ENCODE measurements around the gene NCS1.

Gene NCS1

DNA sequence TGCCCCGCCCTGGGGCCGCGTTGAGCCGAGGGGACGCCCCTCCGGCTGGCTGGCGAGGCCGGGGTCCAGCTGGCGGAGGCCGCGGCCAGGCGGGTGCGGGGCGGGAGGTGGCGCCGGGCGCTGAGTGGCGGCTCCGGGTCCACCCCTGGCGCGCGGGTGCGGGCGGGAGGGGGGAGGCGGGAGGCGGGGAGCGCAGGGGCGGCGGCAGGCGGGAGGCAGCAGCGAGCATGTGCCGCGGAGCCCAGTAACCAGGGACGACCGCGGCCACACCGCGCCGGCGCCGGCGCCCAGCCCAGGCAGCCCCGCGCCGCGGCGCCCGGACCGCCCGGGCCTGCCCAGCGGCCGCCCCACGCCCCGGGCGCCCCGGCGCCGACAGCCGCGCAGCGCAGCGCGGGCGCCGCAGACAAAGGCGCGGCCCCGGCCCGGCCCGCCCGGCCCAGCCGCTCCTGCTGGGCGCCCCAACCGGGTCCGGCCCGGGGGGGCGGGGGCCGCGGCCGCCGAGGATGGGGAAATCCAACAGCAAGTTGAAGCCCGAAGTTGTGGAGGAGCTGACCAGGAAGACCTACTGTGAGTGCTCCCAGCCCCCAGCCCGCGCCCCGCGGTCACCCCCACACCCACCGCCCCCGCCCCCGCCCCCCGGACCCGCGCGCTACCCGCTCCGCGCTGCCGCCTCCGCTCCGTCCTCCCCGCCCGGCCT is at the start of gene NCS1:
Gene NCS1 (plus strand): TSS at position 244 of the 697 bp plus-strand sequence. CDS start 260 bp downstream, at position 504.
- peak; percentile 42 for DNase-seq

DNA sequence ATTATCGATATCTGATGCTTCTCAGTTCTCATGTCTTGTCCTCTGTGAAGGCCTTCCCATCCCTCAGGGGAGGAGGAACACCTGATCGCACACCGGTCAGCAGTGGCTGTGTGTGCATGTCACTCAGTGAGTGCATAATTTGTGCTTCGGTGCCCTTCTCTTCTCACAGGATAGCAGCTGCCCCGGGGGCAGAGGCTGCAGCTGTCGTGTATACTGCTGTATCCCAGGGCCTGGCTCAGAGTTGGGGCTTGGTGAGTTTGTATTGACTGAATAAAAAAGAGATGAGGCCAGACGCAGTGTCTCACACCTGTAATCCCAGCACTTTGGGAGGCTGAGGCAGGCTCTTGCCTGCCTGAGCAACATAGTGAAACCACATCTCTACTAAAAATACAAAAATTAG is 49.7 kb upstream of the NCS1 start:
- DNase-seq: no peak

DNA sequence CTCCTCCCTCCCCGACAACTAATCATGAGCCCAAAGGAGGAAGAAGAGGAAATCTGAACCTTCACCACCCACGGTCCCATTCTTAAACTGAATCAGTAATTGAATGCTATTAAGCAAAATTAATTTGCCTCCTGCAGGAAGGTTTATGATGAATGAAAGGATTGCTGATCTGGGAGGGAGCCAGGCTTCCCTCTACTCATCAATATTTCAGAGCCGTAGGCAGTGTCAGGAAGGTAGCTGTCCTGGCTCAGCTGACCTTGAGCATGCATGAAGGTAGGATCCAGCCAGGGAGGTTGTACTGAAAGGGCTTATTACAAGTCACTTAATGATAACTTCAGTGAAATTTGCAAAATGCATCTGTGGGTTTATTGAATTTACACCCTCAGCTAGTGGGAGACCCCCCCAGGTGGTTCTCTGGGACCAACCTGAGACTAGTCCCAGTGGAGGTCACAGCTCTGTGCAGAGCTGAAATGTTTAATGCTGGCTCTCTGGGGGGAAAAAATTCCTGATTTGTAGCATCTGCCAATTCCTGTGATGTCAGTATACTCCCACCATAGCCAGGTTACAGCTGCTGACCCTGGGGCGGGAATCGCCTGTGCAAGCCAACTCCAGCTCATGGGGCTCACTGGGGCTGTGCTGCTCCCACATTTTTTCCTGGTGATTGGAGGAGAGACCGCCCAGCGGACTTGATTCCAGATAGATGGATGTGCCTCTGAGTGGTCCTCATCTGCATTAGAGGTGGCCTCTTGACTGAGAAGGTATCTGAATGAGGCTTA is 47.9 kb upstream of the NCS1 start:
- DNase-seq: no peak

DNA sequence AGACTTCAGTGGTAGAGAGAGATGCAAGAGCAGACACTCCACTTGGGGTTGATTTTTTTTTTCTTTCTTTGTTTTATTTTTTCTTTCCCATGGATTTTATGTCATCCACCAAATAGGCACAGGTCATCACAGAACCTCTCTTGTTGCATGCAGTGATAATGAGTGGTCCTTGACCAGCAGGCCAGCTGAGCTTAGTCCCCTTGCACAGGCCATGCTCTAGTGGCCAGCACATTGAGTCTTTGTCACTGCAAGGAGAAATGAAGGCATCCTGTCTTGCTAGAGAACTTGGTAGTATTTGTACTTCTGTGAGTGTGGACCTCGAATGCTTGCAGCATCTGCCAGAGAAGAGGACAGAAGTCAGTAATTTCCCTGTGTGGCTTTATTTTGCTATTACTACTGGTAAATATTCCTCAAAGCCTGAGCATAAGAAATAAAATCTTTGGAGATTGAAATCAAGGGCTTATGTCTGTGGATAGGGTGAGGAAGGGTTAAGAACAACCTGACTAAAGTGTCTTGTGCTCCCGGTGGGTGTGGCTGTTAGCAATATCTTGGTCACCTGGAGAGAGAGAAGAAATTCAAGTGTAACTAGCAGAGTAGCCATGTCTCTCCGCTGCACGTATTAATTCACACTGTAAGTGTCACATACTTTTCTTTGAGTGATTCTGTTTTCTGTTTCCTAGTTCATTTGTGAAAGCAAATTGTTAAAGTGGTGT is 45.3 kb upstream of the NCS1 start:
- no peak for DNase-seq

DNA sequence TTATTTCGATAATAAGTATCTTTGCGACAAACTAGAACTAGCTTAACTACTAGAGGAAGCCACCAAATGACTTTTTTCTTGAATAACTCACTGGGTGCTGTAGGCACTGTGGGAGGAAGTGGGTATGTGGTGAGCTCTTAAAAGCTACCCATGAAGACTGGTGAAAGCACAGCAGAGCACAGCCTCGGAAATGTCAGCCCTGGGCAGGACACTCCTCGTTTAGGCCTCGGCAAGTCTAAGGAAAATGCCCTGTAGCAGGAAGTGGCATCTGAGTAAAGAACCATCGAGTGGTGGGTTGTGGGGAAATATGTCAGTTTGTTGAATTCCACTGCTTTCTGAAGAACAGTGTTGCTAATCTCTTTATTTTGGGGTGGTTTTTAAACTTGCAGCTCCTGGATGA is 44.0 kb upstream of the NCS1 start:
- DNase-seq: peak; percentile 70

DNA sequence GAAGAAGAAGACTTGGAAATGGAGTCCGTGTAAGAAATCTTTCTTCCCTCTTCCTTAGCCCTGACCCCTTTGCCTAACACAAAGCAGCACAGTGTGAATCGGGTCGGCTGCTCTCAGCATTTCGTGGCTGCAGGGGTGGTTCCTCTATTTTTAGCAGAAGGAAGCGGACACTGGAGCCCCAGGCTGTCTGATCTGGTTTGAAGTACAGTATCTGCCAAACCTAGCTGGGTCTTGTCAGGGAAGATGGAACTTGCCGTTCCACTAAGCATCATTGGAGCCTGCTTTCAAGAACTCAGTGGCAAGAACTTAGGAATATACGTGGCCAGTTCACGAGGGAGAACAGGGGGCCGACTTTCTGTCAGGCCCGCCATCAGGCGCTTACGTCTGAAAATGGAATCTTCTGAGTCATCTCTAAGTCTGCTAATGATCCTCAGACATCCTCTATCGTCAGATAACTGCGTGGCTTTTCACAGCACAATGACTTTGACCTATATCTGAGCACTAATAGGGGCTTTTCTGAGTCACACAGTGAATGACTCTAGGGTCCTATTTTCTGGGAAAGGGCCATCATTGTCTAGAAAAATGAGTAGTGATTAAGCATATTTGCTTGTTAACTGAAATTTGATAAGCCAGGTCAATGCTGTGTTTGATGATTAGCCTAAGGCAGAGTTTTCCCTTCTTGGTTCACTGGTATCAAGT is 43.3 kb upstream of the NCS1 start:
- DNase-seq: peak; percentile 62

DNA sequence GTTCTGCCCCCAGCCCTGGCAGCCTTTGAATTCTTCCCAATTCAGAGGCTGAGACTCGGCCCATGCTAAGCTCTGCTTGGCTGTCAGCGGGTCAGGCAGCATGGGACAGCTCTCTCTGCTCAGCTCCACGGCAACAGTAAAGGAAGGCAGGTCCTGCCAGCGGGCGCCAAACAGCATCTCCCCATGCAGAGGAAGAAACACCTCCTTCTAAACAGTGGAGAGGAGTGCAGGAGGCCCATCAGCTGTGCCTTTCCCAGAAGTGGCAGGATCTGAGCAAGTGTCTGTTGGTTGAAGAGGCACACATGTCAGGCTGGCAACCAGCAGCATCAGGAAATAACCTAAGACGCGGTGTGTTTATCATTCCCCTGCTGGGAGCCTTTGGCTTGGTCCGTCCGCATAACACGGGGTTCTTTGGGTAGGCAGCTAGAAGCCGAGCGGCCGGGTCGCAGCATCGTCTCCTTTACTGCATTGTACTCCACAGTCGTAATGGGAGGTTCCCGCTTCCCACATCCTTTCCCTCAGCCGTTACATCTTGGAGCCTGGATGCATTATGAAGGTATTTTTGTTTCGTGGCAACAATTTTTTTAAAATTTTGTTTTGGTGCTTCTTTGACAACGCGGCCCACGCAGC is 42.7 kb upstream of the NCS1 start:
- peak; percentile 26 for DNase-seq

DNA sequence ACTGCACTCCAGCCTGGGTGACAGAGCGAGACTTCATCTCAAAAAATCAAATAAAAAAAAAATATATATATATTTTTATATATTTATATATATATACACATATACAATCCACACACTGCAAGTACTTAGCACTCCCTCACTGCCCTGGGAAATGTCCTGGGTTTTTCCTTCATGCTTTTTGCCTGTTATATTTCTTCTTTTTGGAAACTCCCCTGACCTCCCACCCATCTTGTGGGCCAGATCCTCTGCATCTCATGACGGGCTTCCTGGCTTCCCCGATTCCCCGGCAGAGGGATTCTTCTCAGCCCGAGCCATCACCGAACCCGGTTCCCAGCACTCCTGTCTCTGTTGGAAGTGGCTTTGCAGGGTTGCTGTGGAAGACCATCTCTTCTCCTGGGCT is 39.5 kb upstream of the NCS1 start:
- no peak for DNase-seq

DNA sequence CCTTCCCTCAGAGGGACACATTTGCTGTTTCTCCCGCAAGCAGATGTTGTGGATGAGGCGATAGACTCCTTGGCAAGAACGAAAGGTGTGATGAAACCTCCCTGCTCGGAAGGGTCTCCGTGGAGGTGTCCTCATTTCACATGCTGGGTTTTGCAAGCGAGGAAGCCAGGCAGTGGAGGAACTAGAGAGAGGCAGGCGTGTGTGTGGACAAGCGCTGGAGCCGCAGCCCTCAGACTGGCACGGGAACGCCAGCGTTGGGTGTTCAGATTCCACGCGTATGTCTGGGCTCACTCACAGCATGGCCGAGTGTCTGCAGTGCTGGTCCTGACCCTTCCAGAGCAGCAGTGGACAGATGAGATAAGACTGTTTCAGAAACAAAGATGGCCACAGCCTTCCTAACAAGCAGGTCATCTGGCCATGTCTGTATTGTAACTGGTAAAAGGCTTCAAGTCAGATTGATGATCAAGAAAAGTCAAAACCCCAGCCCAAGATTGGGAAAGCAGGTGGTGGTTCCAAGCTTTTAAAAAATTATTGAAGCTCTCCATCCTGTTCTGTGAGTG is 35.0 kb upstream of the NCS1 start:
- no peak for DNase-seq

DNA sequence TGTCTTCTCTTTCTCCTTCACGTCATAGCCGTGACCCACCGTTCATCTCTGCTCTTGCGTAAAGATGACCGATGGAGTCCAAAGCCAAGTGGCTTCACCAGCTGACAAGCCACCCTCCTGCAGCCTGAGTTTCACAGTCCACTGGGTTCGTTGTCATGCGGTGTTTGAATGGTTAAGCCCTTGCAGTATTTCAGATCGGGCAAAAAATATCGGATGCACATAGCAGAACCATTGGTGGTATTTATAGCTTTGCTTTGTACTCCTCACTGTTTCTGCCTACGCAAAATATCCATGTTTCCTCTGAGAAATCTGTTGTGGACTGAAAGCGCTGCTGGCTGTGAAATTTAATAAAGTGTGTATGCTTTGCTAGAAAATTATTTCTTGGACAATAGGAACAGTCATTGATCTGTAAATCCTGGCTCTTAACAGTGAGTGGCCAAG is 34.5 kb upstream of the NCS1 start:
- no peak for DNase-seq

DNA sequence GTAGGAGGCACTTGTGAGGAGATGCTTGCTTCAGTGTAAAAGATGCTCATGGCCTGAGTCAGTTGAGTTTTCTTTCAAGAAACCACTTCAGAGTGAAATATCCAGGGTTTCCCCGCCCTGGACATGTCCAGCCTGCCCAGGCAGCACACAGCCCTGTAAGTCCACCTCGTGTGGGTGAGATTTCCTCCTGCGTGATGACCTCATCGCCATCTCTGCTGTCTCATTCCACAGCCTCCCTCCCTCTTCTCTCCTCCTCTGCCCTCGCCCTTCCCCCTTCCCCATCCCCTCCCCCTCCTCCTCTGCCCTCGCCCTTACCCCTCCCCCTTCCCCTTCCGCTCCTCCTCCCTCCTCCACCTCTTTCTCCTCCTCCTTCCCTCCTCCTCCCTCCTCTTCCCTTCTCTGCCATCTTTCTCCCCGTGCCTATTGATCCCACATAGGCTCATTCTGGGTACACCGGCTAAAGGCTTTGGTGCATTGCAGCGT is 34.0 kb upstream of the NCS1 start:
- no peak for DNase-seq

DNA sequence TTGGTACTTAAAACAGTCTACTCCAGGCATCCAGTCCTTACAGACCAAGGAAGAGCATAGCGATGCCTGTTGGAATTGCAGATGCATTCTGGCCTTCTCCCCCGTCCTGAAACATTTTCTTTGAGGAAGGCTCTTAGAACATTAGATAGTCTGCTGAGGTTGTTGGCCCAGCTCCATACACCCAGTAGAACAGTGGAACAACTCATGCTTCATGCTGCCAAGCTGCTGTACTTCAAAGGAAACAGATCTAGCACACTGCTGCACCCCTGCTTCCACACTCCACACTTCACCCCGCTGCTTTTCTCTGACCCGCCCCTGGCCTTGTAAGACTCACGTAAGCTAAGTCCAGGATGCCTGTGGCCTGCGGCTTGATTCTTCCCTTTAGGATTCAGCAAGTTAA is 33.4 kb upstream of the NCS1 start:
- DNase-seq: no peak

DNA sequence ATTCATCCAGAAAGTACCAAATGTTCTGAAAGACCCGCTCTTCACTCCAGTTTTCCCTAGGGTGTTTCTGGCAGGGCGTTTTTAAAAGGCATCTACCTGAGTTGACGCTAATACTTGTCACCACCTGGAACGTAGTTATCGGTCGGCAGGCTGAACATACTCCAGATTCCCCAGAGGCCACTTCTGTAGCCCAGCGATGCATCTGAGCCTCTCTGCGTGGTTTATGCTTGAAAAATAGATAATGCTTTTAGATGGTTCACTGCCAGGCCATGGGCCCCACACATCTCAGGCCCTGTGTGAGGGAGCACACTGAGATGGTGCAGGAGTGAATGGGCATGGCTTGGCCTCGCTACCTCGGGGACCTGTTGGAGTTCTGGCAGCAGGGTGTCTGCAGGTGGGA is 33.0 kb upstream of the NCS1 start:
- no peak for DNase-seq

DNA sequence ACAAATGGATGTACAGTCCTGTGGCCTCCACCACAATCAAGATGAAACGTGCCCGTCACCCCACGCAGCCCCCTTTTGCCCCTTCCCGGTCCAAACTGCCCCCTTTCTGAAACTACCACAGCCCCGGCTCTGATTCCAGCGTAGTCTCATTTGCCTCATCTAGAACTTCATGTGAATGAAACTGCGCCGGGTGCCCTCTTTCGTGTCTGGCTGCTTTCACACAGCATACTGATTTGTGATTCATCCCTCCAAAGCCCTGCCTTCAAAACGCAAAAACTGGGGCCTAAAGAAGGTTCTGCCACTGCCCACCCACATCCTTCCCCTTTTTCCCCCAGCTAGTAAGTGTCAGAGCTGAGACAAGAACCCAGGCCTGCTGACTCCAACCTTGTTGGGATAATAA is 31.5 kb upstream of the NCS1 start:
- DNase-seq: peak; percentile 64

DNA sequence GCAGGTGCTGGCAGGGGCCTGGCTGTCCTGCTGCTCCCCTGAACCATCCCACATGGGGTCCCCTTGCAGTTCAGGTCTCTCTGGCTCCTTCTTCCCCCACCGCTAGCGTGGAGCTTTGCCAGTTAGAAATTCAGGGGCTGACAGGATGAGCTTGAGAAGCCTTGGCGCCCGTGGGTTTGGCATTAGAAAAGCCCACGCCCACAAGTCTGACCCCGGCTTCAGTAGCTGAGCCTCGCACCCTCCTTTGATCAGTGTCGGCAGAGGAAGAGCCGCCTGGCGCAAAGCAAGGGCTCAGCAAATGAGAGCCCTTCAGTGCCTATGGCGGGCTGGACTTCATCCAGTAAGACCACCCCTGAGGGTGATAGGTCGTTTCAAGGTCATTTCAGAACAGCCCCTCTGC is 30.1 kb upstream of the NCS1 start:
- DNase-seq: no peak

DNA sequence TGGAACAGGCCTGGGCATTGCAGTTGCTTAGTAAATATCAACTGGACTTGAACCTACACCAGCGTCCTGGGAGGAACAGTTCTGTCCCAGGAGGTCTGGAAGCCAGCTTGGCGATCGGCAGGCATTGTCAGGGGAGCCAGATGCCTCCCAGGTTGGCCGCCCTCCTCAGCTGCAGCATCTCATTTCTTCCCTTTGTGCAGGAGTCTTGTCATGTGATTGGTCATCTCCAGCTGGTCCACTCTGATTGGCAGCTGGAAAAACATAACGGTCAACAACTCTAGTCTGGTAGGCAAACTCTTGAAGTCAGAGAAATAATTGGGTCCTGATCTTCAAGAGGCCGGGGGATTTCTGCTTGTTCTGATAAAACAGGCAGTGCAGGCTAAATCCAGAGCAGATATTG is 29.6 kb upstream of the NCS1 start:
- no peak for DNase-seq

DNA sequence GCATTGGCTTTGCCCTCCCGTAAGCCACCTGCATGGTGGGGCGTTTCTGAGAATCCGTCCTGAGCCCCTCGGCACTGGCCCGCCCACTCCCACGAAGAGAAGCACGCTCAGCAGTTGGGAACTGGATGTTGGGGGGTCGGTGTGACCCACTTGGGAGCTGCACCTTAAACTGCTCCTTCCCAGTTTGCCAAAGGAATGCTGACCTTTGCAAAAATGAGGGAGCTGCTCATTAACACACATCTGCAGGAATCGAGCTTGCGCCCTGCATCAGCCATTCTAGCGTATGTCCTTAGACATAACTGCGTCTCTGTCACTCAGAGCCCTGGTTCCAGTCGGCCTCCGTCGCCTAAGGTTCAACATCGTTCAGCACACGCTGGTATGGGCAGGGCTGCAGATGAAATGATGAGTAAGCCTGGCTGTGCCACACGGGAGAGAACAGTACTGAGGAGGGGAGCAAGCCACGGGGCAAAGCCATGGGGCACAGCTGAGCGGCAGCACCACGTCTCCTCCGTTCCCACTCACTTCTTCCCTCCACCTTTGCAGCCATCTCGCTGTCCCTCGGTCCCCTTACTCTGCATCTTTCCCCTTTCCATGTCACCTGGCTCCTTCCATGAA is 28.8 kb upstream of the NCS1 start:
- no peak for DNase-seq

DNA sequence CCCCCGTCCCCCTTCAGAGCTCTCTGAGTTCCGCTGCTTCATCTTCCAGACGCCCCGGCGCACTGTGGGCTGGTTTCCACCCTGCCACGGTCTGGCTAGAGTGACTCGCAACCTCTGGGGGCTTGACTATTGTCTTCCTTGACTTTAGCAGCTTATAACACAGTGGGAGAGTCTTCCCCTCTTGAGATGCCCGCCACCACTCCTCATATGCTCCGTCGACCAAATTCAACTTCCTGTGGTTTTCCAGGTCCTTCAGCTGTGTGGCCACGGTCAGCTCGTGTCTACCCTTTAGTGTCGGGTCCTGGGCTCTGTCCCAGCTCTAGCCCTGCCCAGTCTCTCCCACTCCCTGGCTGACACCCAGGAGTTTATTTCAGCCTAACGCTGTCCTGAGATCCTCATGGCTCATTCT is 28.2 kb upstream of the NCS1 start:
- DNase-seq: no peak

DNA sequence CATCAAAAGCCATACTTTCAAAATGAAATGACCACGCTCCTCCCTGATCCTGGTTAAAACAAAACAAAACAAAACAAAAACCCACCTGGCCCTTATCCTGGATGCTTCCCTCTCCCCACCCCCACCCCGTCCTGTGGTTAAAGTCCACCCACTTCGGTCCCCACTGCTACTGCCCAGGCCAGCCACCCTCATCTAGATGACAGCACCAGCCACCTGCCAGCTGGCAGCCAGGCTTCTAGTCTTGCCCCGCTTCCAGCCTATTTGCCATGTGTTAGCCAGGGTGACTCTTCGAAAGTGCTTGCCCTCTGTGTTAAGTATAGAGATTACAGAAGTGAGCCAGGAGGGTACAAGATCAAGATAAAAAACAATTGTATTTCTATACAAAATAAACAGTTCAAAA is 27.5 kb upstream of the NCS1 start:
- DNase-seq: no peak

DNA sequence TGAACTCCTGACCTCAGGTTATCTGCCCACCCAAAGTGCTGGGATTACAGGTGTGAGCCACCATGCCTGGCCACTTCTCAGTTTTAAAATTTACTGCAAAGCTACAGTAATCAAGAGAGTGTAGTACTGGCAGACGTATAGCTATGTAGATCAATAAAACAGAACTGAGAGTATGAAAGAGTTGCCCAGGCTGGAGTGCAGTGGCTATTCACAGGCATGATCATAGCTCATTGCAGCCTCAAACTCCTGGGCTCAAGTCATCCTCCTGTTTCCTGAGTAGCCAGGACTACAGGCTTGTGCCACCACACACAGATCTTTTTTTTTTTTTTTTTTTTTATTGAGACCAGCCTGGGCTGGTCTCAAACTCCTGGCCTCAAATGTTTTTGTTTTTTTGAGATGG is 26.5 kb upstream of the NCS1 start:
- DNase-seq: no peak

DNA sequence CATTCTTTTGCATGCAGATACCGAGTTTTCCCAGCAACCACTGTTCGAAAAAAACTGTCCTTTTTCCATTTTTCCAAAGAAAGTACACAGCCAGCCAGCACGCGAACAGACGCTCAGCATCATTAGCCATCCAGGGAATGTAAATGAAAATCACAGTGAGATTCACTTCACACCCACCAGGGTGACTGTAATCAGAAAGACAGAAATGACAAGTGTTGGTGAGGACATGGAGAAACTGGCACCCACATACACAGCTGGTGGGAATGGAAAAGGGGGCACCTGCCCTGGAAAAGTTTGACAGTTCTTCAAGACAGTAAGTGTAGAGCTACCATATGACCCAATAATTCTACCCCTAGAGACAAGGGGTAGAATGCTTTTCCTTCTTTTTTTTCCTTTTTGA is 25.0 kb upstream of the NCS1 start:
- no peak for DNase-seq

DNA sequence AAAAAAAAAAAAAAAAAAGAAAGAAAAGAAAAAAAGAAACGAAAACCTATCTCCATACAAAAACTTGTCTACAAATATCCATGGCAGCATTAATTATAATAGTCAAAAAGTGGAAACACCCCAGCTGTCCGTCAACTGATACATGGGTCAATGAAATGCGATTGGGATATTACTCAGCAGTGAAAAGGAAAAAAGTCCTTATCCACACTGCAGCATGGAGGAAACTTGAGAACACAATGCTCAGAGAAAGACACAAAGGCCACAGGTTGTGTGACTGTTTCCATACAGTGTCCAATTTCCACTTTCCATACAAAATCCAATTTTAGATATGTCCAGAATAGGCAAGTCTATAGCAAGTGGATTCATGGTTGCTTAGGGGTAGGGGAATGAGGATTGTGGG is 24.3 kb upstream of the NCS1 start:
- DNase-seq: no peak

Data from stimulated activated CD4-positive, alpha-beta T cell treated with anti-CD3 and anti-CD28 coated beads, Interleukin-1b, Interleukin-23, amount 100 ng/mL, for 48 hours (primary cell).